Kidney epithelial cell (primary cell): ENCODE data around the gene SGMS1. TPM values are rescaled to one million over a fixed set of nuclear protein-coding genes. Genes with fewer than 3 reads are reported as not detected.

Experiments
- DNase-seq: peaks from one replicate; pipeline ENCODE4 v3.0.0-alpha.2; 2010; ENCODE audit warnings: low read depth
- H3K27me3 ChIP-seq: 2 replicates; pipeline ENCODE4 v1.6.0; 2011; ENCODE audit warnings: low read length; ENCODE audit not compliant: control insufficient read depth, insufficient read depth
- H3K36me3 ChIP-seq: 2 replicates; pipeline ENCODE4 v1.5.1; 2011; ENCODE audit warnings: low read length; ENCODE audit not compliant: control insufficient read depth, insufficient read depth
- H3K4me3 ChIP-seq: 2 replicates; pipeline ENCODE4 v1.5.1; 2011; ENCODE audit warnings: low read depth, mild to moderate bottlenecking, control low read depth, low read length
- total RNA-seq: library from RNA; depleted of rRNA; stranded (reverse); fragments of >200 nt; gene quantifications from 2 replicates; pipeline ENCODE4 v1.2.3, GENCODE V29; 2015
- TF ChIP-seq, protein P1 (sequence below): IDR thresholded peaks from 2 replicates; pipeline ENCODE4 v1.5.1; 2011; ENCODE audit warnings: mild to moderate bottlenecking, moderate library complexity, low read length, control low read depth, inconsistent platforms; ENCODE audit not compliant: insufficient read depth, poor library complexity, severe bottlenecking

The SGMS1 gene
- total RNA-seq, 1 donor from 2014 or later: 27.0 TPM

- Histone ChIP-seq H3K36me3 (no peaks in the 10 kb centered on the region), H3K4me3 (no peak overlapping the region), H3K27me3 (no peaks in the 10 kb centered on the region)
- DNase-seq: no peak
- TF ChIP-seq, protein P1, sequence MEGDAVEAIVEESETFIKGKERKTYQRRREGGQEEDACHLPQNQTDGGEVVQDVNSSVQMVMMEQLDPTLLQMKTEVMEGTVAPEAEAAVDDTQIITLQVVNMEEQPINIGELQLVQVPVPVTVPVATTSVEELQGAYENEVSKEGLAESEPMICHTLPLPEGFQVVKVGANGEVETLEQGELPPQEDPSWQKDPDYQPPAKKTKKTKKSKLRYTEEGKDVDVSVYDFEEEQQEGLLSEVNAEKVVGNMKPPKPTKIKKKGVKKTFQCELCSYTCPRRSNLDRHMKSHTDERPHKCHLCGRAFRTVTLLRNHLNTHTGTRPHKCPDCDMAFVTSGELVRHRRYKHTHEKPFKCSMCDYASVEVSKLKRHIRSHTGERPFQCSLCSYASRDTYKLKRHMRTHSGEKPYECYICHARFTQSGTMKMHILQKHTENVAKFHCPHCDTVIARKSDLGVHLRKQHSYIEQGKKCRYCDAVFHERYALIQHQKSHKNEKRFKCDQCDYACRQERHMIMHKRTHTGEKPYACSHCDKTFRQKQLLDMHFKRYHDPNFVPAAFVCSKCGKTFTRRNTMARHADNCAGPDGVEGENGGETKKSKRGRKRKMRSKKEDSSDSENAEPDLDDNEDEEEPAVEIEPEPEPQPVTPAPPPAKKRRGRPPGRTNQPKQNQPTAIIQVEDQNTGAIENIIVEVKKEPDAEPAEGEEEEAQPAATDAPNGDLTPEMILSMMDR: no peak
Observed at GRCh38 chr10:50513956-50514355, 109.8 kb downstream of the SGMS1 start.

GRCh38 chr10:50512743-50513416, 110.9 kb downstream of the SGMS1 start:
- DNase-seq: no peak
- H3K4me3 ChIP-seq: no peak overlapping the region
- TF ChIP-seq, protein P1: no peak
- no peaks in the 10 kb centered on the region for H3K27me3 ChIP-seq
- no peaks in the 10 kb centered on the region for H3K36me3 ChIP-seq

DNA sequence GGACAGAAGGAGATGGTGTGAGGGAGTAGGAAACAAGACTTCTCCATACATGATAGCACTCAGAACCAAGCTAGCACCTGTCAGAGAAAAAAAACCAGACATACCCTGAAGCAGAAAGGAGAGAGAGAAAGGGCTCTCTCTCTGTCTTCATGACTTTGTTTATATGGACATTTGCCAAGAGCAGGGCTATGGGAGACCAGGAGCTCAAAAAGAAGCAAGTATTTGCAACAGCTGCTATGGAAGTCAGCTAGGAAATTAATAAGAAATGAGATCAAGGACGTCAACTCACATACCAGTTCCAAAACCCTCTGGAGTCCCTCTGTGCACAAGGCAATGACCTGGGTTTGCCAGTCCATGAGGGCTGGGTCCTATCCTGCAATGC, 111.6 kb downstream of the SGMS1 start:
- Histone ChIP-seq H3K27me3 (no peaks in the 10 kb centered on the region), H3K36me3 (no peaks in the 10 kb centered on the region), H3K4me3 (no peak overlapping the region)
- TF ChIP-seq, protein P1: no peak
- no peak for DNase-seq

GRCh38 chr10:50511492-50512213, 112.1 kb downstream of the SGMS1 start:
- no peak for DNase-seq
- Histone ChIP-seq H3K4me3 (no peak overlapping the region), H3K27me3 (no peaks in the 10 kb centered on the region), H3K36me3 (no peaks in the 10 kb centered on the region)
- TF ChIP-seq, protein P1: no peak

DNA sequence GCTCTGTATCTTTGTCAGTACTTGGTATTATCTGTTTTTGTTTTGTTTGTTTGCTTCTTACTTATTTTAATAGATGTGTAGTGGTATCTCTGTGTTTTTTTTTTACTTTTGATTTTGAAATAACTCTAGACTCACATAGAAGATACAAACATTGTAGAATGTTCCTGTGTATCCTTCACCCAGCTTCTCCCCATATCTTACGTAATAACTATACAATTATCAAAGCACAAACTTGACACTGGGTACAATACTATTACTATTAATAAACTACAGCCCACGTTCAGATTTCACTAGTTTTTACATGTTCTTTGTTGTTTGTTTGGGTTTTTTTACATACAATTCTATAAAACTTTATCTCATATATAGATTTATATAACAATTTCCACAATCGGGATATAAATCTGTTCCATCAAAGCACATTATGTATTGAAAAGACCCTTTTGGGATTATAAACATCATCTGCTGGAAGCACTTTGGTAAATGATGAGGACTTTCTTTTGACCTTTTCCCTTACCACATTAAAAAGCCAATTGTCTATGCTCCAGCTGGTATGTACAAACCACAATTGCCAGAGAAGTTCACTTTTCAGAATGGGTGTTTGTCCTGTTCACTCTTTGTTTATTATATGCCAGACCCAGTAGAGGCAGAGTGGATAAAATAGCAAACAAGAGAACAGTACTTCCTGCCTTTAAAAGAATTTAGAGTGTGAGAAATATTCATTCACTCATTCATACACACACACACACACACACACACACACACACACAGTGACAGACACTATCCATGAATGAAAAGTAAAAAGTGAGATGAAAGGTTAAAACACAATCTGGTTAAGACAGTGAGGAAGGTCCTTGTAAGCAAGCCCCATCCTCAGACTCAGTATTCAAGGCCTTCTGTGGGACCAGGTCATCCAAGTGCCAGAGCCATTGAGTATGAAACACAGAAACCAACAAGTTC, 113.0 kb downstream of the SGMS1 start:
- TF ChIP-seq, protein P1: no peak
- H3K36me3 ChIP-seq: no peaks in the 10 kb centered on the region
- no peak overlapping the region for H3K4me3 ChIP-seq
- no peaks in the 10 kb centered on the region for H3K27me3 ChIP-seq
- no peak for DNase-seq
